ENCODE results near the gene TMEM198.

Gene TMEM198

GRCh38 chr2:219565130-219566080, 21.6 kb downstream of the TMEM198 start:
- Histone ChIP-seq H3K4me2 (no peak overlapping the region), H3K27me3 (ENCODE audit: insufficient read depth, low read depth) (peaks cover 84% of the 10 kb centered on the region), H3K4me3 (IDR thresholded peaks at IDR 0.05; ENCODE audit: insufficient read depth, low read depth, low read length) (no peak overlapping the region), H2AFZ (ENCODE audit: low read depth) (no peak overlapping the region), H3K4me1 (ENCODE audit: low read depth, poor library complexity, severe bottlenecking) (no peaks in the 10 kb centered on the region), H3K9ac (no peak overlapping the region), H4K20me1 (ENCODE audit: insufficient read depth) (no peaks in the 10 kb centered on the region), H3K79me2 (ENCODE audit: insufficient read depth, low read depth) (no peaks in the 10 kb centered on the region), H3K27ac (no peak overlapping the region), H3K36me3 (ENCODE audit: insufficient read depth) (no peaks in the 10 kb centered on the region)
- no peak for TF ChIP-seq CTCF (conservative IDR thresholded peaks at IDR 0.05; ENCODE audit: low read depth, low read length)

DNA sequence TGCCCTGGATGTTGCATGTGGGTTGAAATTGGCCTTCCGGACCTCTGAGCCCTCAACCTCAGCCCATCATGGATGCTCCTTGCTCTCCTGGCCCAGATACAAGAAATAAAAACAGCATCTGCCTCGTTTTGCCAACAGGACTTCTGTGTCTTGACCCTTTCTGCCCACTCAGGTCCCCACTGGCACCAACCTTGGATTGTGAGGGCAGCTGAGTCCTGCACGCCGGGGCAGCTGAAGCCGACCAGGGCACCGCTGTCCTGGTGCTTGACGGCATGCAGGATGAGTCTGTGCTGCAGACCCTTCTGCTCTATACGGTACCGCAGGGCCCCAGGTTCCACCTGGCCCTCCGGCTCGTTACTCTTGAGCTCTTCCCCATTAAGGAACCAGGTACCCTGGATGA, 22.8 kb downstream of the TMEM198 start:
- H3K9ac ChIP-seq: no peak overlapping the region
- no peaks in the 10 kb centered on the region for H3K4me1 ChIP-seq (ENCODE audit: low read depth, poor library complexity, severe bottlenecking)
- H2AFZ ChIP-seq (ENCODE audit: low read depth): no peak overlapping the region
- H3K27me3 ChIP-seq (ENCODE audit: insufficient read depth, low read depth): peaks cover 80% of the 10 kb centered on the region
- no peaks in the 10 kb centered on the region for H4K20me1 ChIP-seq (ENCODE audit: insufficient read depth)
- H3K79me2 ChIP-seq (ENCODE audit: insufficient read depth, low read depth): no peaks in the 10 kb centered on the region
- no peaks in the 10 kb centered on the region for H3K36me3 ChIP-seq (ENCODE audit: insufficient read depth)
- H3K4me2 ChIP-seq: no peak overlapping the region
- no peak for TF ChIP-seq CTCF (conservative IDR thresholded peaks at IDR 0.05; ENCODE audit: low read depth, low read length)
- H3K4me3 ChIP-seq (IDR thresholded peaks at IDR 0.05; ENCODE audit: insufficient read depth, low read depth, low read length): no peak overlapping the region
- H3K27ac ChIP-seq: no peak overlapping the region

DNA sequence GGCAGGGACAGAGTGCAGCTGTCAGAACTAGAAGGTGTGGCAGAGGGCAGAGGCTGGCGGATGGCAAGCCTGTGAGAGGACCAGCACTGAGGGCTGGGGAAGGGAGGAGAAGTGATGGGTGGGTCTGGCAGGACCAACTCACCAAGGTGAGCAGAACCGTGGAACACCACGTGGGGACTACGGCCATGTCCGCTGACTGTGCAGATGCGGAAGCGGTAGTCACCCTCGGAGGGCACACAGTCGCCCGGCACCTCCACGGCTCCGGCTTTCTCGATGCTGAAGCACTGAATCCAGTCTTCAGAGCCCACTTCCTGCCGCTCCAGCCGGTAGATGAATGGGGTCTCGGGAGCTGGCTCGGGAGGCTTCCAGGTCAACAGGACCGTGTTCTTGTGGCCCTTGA, 23.3 kb downstream of the TMEM198 start:
- no peak overlapping the region for H2AFZ ChIP-seq (ENCODE audit: low read depth)
- no peak overlapping the region for H3K27ac ChIP-seq
- peaks cover 78% of the 10 kb centered on the region for H3K27me3 ChIP-seq (ENCODE audit: insufficient read depth, low read depth)
- no peak overlapping the region for H3K4me2 ChIP-seq
- H3K79me2 ChIP-seq (ENCODE audit: insufficient read depth, low read depth): no peaks in the 10 kb centered on the region
- H3K4me3 ChIP-seq (IDR thresholded peaks at IDR 0.05; ENCODE audit: insufficient read depth, low read depth, low read length): no peak overlapping the region
- no peaks in the 10 kb centered on the region for H3K36me3 ChIP-seq (ENCODE audit: insufficient read depth)
- H4K20me1 ChIP-seq (ENCODE audit: insufficient read depth): no peaks in the 10 kb centered on the region
- no peak for TF ChIP-seq CTCF (conservative IDR thresholded peaks at IDR 0.05; ENCODE audit: low read depth, low read length)
- no peaks in the 10 kb centered on the region for H3K4me1 ChIP-seq (ENCODE audit: low read depth, poor library complexity, severe bottlenecking)
- H3K9ac ChIP-seq: no peak overlapping the region

GRCh38 chr2:219567791-219568361, 24.0 kb downstream of the TMEM198 start:
- Histone ChIP-seq H3K4me1 (ENCODE audit: low read depth, poor library complexity, severe bottlenecking) (no peaks in the 10 kb centered on the region), H3K79me2 (ENCODE audit: insufficient read depth, low read depth) (no peaks in the 10 kb centered on the region), H3K9ac (no peak overlapping the region), H3K27me3 (ENCODE audit: insufficient read depth, low read depth) (peaks cover 74% of the 10 kb centered on the region), H3K36me3 (ENCODE audit: insufficient read depth) (no peaks in the 10 kb centered on the region), H3K4me2 (no peak overlapping the region), H3K4me3 (IDR thresholded peaks at IDR 0.05; ENCODE audit: insufficient read depth, low read depth, low read length) (no peak overlapping the region), H2AFZ (ENCODE audit: low read depth) (no peak overlapping the region), H3K27ac (no peak overlapping the region), H4K20me1 (ENCODE audit: insufficient read depth) (no peaks in the 10 kb centered on the region)
- no peak for TF ChIP-seq CTCF (conservative IDR thresholded peaks at IDR 0.05; ENCODE audit: low read depth, low read length)

Data from KMS-11 (cell line).